ENCODE results near the gene VGLL4. TPM values are rescaled to one million over a fixed set of nuclear protein-coding genes. Genes with fewer than 3 reads are reported as not detected.
A peak's percentile ranks its signal among the peaks of the same experiment; 100 is the strongest.
"Not testable (repeated sequence)": the region's sequence is repeated elsewhere in the genome, so short reads cannot be mapped to it uniquely, and the experiment has no call there.

The VGLL4 gene
- total RNA-seq, 1 donor from 2014 or later = 82.6 TPM

DNA sequence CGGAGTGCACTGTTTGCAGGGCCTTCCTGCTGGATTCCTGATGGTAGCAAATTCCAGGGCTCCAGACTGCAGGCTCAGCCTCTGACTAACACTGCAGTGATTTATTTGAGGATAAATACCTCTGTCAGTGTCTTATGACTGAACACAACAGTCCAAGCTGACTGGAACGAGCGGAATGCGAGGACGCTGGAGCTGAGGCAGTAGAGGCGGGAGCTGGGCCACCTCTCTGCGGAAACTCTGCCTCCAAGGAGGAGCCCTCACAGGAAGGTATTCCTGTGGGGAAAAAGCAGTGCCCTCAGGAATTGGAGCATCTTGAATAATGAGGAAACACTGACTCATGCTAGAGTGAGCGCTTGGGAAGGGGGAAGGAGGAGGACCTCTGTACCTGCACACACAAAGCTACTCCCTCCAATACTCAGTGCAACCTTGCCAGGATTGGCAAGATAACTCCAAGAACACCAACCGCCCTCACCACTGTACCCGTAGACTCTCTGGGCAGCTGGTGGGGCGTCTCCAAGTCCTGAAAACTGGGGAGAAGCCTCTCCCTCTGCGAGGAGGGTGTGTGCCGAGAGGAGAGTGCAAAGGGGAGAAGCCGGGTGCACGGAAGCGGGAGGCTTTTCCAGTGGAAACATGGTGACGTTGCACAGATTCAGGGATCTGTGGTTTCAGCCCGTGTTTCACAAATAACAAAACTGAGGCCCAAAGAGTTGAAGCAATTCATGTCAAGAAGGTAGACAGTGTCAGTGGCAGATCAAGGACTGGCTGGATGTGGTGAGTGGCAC is 43.0 kb downstream of the VGLL4 start:
- Histone ChIP-seq H3K27ac (peak overlapping the region; percentile 92), H3K4me3 (no peak overlapping the region), H3K79me2 (ENCODE audit: low read depth) (peaks cover 90% of the 10 kb centered on the region), H3K4me2 (peak overlapping the region; percentile 55), H3K4me1 (peaks cover 48% of the 10 kb centered on the region), H3K27me3 (no peaks in the 10 kb centered on the region), H3K9me3 (ENCODE audit: low read depth) (no peaks in the 10 kb centered on the region), H2AFZ (replicated peaks) (no peak overlapping the region), H3K36me3 (no peaks in the 10 kb centered on the region), H4K20me1 (ENCODE audit: low read depth) (peaks cover 60% of the 10 kb centered on the region), H3F3A (ENCODE audit: low read depth) (peaks cover 21% of the 10 kb centered on the region), H3K9ac (no peak overlapping the region)
- peaks cover 59% of the 10 kb centered on the region for H3K4me1 Mint-ChIP-seq
- TF ChIP-seq EZH2phosphoT487 (IDR thresholded peaks at IDR 0.05) (no peak), EZH2 (IDR thresholded peaks at IDR 0.05) (no peak)
- TF ChIP-seq, protein P1, sequence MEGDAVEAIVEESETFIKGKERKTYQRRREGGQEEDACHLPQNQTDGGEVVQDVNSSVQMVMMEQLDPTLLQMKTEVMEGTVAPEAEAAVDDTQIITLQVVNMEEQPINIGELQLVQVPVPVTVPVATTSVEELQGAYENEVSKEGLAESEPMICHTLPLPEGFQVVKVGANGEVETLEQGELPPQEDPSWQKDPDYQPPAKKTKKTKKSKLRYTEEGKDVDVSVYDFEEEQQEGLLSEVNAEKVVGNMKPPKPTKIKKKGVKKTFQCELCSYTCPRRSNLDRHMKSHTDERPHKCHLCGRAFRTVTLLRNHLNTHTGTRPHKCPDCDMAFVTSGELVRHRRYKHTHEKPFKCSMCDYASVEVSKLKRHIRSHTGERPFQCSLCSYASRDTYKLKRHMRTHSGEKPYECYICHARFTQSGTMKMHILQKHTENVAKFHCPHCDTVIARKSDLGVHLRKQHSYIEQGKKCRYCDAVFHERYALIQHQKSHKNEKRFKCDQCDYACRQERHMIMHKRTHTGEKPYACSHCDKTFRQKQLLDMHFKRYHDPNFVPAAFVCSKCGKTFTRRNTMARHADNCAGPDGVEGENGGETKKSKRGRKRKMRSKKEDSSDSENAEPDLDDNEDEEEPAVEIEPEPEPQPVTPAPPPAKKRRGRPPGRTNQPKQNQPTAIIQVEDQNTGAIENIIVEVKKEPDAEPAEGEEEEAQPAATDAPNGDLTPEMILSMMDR (IDR thresholded peaks at IDR 0.05) = no peak
- peak overlapping the region; percentile 33 for H3K27ac Mint-ChIP-seq
- H3K9me3 Mint-ChIP-seq = peaks cover 26% of the 10 kb centered on the region
- peak overlapping the region; percentile 63 for H3K4me3 Mint-ChIP-seq
- peak; percentile 86 for DNase-seq (ENCODE audit: low spot score)
- peaks cover 46% of the 10 kb centered on the region for H3K36me3 Mint-ChIP-seq
- no peaks in the 10 kb centered on the region for H3K27me3 Mint-ChIP-seq (ENCODE audit: insufficient read depth, low read depth)

DNA sequence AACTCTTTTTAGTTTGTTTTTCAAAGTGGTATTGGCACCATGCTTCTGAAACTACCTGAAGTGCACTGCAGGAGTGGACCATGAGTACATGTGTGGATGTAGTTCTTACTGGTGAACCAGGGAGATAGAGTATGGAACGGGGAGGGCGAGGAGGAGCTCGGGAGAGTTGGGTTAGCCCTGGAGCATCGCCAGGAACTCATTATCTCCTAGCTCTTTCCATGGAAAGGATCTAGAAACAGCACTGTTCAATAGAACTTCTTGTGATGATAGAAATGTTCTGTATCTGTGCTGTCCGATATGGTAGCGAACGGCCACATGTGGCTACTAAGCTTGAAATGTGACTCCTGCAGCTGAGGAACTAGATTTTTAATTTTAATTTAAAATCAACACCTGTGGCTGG is 47.3 kb downstream of the VGLL4 start:
- peaks cover 45% of the 10 kb centered on the region for H3K36me3 Mint-ChIP-seq
- Histone ChIP-seq H3K79me2 (ENCODE audit: low read depth) (peaks cover 82% of the 10 kb centered on the region), H3K4me2 (no peak overlapping the region), H3K4me1 (peaks cover 47% of the 10 kb centered on the region), H3K4me3 (no peak overlapping the region), H3K9ac (no peak overlapping the region), H3K27ac (no peak overlapping the region), H2AFZ (replicated peaks) (no peak overlapping the region), H3F3A (ENCODE audit: low read depth) (peaks cover 50% of the 10 kb centered on the region), H3K9me3 (ENCODE audit: low read depth) (no peaks in the 10 kb centered on the region), H3K27me3 (no peaks in the 10 kb centered on the region), H4K20me1 (ENCODE audit: low read depth) (peaks cover 52% of the 10 kb centered on the region), H3K36me3 (no peaks in the 10 kb centered on the region)
- DNase-seq (ENCODE audit: low spot score) = no peak
- H3K4me1 Mint-ChIP-seq = peaks cover 54% of the 10 kb centered on the region
- H3K27me3 Mint-ChIP-seq (ENCODE audit: insufficient read depth, low read depth) = no peaks in the 10 kb centered on the region
- no peak overlapping the region for H3K4me3 Mint-ChIP-seq
- TF ChIP-seq, protein P1 (IDR thresholded peaks at IDR 0.05) = no peak
- TF ChIP-seq EZH2 (IDR thresholded peaks at IDR 0.05) (no peak), EZH2phosphoT487 (IDR thresholded peaks at IDR 0.05) (no peak)
- no peak overlapping the region for H3K27ac Mint-ChIP-seq
- H3K9me3 Mint-ChIP-seq = peaks cover 26% of the 10 kb centered on the region

DNA sequence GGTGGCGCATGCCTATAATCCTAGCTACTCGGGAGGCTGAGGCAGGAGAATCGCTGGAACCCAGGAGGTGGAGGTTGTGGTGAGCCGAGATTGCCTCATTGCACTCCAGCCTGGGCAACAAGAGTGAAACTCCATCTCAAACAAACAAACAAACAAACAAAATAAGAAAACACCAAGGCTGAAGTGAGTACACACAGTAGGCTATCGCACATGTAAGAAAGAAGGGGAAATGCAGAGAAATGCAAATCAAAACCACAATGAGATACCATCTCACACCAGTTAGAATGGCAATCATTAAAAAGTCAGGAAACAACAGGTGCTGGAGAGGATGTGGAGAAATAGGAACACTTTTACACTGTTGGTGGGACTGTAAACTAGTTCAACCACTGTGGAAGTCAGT is 48.7 kb downstream of the VGLL4 start:
- H3K4me1 Mint-ChIP-seq = peaks cover 54% of the 10 kb centered on the region
- Histone ChIP-seq H3K79me2 (ENCODE audit: low read depth) (peaks cover 86% of the 10 kb centered on the region), H3F3A (ENCODE audit: low read depth) (peaks cover 50% of the 10 kb centered on the region), H4K20me1 (ENCODE audit: low read depth) (peaks cover 50% of the 10 kb centered on the region), H3K4me1 (peaks cover 46% of the 10 kb centered on the region)
- not testable (repeated sequence) for H3K27ac Mint-ChIP-seq; H3K36me3 ChIP-seq; H3K27me3 ChIP-seq; H3K9me3 ChIP-seq (ENCODE audit: low read depth); H3K9ac ChIP-seq; H3K4me3 ChIP-seq; DNase-seq (ENCODE audit: low spot score); H3K27ac ChIP-seq; H3K27me3 Mint-ChIP-seq (ENCODE audit: insufficient read depth, low read depth); H3K4me2 ChIP-seq; H2AFZ ChIP-seq (replicated peaks)
- H3K4me3 Mint-ChIP-seq = peak overlapping the region; percentile 58
- peaks cover 43% of the 10 kb centered on the region for H3K36me3 Mint-ChIP-seq
- H3K9me3 Mint-ChIP-seq = peaks cover 26% of the 10 kb centered on the region

All from neural progenitor cell (in vitro differentiated cells).